COLO668 (cell line): ENCODE results near the gene CPD.
"Not testable (repeated sequence)": the region's sequence is repeated elsewhere in the genome, so short reads cannot be mapped to it uniquely, and the experiment has no call there.

Experiments
- DNase-seq: peaks from one replicate; lab custom pipeline; 2025; ENCODE audit not compliant: unreplicated experiment; lab: John Stamatoyannopoulos, UW

CPD gene

DNA sequence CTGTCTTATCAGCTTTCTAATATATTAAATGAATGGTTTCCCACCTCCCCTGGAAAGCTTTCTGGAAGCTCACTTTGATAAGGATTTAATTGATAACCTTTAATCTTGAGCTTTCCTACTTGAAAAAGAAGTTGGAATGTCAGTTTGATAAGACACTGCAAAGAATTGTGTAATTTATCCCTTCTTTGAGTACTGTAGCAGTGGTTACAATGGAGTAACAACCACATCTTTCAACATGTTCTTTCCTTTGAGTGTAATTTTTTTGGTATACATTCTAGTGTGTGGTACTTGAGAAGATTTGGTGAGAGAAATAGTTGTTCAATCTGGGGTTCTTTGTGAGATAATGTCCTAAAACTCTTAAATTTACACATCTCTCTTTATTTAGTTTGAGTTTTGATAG is 43.4 kb downstream of the CPD start:
- DNase-seq = no peak

- no peak for DNase-seq
These were observed 45.7 kb downstream of the CPD start for GRCh38 chr17:30424471-30424870.

GRCh38 chr17:30426292-30426691 is 47.6 kb downstream of the CPD start:
- DNase-seq = no peak

DNA sequence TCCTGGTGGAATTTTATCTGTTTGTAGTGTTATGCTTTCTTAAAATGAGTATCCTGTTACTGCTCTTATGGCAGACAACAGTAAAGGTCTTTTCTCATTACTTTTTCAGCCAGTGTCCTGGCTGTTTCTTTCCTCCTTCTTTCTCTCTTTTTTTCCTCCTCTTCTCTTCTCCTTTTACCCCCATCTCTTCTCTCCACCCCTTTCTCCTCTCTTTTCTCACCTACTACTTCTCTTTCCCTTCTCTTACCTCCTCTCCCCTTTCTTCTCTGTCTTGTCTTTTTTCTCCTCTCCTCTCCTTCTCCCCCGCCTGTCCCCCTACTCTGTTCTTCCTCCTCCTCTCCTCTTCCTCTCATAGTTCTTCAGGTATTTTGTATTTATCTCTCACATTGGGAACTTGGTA is 48.9 kb downstream of the CPD start:
- no peak for DNase-seq

- no peak for DNase-seq
These were observed 50.4 kb downstream of the CPD start for GRCh38 chr17:30429155-30429554.

- peak; percentile 5 for DNase-seq
These were observed 54.8 kb downstream of the CPD start for GRCh38 chr17:30433514-30433913.

DNA sequence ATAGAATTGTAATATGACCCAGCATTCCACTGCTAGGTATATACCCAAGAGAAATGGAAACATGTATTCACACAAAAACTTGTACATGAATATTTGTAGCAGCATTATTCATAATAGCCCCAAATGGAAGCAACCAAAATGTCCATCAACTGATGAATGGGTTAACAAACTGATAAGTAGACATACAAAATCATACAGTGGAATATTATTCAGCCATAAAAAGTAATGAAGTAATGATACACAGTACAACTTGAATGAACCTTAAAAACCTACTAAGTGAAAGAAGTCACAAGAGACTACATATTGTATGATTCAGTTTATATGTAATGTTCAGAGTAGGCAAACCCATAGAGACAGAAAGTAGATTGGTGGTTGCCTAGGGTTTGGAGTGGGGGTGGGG is 58.0 kb downstream of the CPD start:
- DNase-seq = no peak

DNA sequence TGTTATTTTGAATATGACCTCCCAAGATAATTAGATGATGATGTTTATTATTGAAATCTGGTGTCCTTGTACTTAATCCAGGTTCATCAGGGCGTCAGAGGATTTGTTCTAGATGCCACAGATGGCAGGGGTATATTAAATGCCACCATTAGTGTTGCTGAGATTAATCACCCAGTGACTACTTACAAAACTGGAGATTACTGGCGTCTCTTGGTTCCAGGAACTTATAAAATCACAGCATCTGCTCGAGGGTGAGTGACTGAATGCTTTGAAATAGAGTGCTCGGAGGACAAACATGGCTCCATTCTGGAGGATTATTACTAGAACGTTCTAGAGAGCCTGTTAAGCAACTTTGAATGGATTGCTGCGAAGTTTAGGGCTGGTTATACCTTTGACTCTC is 65.0 kb downstream of the CPD start:
- DNase-seq = no peak

DNA sequence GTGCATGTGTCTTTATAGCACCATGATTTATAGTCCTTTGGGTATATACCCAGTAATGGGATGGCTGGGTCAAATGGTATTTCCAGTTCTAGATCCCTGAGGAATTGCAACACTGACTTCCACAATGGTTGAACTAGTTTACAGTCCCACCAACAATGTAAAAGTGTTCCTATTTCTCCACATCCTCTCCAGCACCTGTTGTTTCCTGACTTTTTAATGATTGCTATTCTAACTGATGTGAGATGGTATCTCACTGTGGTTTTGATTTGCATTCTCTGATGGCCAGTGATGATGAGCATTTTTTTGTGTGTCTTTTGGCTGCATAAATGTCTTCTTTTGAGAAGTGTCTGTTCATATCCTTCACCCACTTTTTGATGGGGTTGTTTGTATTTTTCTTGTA is 67.9 kb downstream of the CPD start:
- DNase-seq = not testable (repeated sequence)

DNA sequence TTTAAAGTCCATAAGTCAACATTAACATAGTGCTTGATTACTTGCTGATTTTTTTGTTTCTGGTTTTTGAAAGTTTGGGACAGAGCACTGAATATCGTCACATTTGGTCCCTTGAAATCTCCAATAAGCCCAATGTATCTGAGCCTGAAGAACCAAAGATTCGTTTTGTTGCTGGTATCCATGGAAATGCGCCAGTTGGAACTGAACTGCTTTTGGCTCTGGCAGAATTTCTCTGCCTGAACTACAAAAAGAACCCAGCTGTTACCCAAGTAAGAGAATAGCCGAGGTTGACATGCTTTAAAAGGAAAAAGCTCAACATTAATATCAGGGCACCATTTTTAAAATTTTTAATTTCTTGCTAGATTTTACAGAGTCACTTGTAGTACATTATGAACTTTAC is 70.8 kb downstream of the CPD start:
- DNase-seq = no peak

DNA sequence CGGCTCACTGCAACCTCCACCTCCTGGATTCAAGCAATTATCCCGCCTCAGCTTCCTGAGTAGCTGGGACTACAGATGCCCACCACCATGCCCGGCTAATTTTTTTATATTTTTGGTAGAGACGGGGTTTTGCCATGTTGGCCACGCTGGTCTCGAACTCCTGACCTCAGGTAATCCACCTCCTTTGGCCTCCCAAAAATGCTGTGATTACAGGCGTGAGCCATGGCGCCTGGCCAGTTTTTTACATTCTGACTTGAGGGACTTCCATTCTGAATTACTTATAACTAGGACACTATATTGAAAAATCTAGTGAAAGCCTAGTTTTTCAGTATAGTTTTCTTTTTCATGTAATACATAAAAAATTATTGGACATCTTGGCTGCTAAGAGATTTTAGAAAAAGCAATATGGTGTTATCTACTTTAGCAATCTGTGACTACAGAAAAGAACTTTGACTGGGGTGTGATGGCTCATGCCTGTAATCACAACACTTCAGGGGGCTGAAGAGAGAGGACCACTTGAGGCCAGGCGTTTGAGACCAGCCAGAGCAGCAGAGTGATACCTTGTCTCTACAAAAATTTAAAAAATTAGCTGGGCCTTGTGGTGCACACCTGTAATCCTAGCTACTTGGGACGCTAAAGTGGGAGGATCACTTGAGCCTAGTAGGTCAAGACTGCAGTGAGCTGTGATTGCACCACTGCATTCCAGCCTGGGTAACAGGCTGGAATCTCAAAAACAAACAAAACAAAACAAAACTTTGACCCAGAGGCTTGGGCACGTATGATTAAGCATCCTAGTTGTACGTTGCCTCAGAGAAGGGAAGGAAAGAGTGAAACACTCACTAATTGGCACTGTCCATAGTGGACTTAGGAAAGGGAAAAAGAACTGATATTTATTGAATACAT is 71.6 kb downstream of the CPD start:
- DNase-seq = no peak

DNA sequence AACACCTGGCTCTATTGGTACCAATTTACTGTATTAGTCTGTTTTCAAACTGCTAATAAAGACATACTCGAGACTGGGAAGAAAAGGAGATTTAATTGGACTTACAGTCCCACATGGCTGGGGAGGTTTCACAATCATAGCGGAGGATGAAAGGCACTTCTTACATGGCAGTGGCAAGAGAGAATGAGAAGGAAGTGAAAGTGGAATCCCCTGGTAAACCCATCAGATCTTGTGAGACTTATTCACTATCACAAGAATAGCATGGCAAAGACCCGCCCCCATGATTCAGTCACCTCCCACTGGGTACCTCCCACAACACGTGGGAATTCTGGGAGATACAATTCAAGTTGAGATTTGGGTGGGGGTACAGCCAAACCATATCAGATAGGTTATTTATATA is 75.9 kb downstream of the CPD start:
- DNase-seq = no peak

DNA sequence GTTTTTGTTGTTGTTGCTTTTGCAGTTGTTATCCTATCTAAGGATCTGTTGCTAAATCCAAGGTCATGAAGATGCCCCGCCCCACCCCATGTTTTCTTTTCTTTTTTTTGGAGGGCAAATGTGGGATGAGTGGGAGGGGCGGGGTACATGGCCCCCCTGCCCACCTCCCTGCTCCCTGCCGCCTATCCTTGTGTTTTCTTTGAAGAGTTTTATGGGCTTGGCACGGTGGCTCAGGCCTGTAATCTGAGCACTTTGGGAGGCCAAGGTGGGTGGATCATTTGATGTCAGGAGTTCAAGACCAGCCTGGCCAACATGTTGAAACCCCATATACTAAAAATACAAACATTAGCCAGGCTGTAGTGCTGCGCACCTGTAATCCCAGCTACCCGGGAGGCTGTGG is 79.6 kb downstream of the CPD start:
- no peak for DNase-seq

DNA sequence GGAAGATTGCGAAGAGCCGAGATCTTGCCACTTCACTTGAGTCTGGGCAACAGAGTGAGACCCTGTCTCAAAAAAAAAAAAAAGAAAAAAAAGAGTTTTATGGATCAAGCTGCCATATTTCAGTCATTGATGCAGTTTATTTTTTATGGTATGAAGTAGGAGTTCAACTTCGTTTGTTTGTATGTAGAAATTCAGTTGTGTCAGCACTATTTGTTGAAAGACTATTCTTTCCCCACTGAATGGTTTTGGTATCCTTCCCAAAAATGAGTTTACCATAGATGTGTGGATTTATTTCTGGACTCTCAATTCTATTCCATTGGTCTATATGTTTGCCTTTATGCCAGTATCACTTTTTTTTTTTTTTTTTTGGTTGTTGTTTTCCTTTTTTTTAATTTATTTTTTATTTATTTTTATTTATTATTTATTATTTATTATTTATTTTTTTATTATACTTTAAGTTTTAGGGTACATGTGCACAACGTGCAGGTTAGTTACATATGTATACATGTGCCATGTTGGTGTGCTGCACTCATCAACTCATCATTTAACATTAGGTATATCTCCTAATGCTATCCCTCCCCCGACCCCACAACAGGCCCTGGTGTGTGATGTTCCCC is 80.2 kb downstream of the CPD start:
- not testable (repeated sequence) for DNase-seq

DNA sequence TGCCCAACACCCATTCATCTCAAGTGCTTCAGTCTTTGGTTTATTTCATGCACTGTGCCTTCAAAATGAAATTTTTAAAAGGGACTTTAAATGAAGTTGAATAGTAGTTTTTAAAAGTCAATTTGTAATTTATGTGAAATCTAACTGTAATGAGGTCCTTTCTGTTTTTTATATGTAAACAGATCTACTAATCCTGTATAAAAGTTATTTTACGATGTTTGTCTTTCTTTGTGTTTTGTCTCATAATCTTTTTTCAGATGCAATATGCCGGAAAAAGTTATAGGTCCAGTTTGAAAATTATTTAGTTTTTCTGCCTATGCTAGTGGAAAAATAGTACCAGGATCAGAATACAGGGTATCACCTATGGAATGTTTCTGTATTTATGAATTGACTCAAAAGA is 89.7 kb downstream of the CPD start:
- DNase-seq = no peak

DNA sequence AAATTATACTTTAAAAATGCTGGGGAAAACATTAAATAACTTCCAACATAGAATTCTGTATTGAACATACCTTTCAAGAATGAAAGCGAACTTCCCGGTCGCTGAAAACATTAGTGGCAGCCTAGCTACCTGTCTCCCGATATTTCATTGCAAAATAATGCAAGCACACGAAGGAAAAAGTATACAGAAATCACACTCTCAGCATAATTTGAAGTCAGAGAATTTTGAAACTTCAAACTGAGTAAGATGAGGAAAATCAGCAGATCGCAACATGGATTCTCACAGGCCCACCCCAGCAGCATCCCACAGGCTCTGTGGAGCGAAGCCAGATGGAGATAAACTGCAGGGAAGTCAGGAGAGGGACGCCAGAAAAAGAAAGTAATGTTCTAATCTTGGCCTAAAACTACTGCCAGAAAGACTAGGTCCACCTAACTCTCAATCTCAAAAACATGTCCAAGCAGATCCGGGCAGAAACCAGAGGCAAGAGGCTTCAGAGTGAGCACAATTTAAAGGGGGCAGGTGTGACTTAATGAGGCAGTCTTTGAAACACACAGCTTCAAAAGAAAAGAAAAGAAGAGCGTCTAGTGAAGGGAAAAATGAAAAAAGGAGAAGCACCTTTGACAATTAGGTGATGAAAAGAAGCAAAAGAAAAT is 93.6 kb downstream of the CPD start:
- DNase-seq = no peak

DNA sequence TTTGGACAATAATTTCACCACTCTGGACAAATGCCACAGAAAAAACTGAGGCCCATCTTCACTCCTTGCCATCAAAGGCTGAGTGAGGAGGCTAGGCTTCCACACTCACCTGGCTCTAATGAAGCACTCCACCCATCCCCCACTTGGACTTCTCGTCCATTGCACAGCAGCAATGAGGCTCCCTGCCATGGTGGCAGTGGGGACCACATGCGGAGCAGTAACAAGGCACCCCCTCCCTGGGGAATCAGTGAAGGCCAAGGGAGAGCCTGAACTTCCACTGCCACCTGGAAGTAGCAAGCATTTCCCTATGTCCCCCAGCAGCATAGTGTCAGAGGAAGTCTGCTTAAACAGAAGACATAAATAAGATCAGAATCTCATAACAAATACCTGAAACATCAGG is 96.5 kb downstream of the CPD start:
- DNase-seq = no peak

- no peak for DNase-seq
These were observed 98.0 kb downstream of the CPD start for GRCh38 chr17:30476726-30477082.

DNA sequence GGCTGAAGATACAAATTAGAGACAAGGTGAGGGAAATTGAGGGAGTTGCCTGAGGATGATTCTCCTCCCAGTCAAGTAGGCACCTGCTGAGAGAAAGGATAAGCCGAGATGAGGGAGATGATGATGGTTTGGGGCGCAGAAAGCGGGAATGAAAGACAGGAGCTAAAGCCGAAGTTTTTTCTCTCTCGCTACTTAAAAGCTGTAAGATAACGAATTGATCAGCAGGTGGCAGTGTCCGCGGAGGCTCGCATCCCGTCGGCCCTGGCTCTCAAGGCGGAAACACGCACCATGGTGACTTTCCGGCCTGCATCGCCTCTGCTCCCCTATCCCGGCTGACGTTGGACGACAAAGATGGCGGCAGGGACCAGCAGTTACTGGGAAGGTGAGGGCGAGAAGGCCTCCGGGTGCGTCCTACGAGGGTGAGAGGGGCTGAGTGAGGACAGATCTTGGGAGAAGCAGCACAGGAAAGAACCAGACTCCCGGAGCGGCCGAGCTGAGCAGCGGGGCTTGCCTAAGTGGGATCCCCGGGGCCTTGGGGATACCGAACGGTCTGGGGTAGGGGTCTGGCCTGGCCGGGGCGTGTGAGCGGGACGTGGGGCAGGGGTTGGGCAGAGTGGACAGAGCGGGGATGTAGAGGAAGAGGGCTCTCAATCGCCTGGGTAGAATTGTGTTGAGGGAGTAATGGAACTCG is 98.5 kb downstream of the CPD start, which contains the start of gene GOSR1:
Gene GOSR1 (plus strand): TSS at position 326 of the 691 bp plus-strand sequence. CDS start 26 bp downstream, at position 352.
- peak; percentile 89 for DNase-seq

- no peak for DNase-seq
These were observed 99.0 kb downstream of the CPD start for GRCh38 chr17:30477774-30478115.

GRCh38 chr17:30482555-30482954 is 103.8 kb downstream of the CPD start:
- DNase-seq = no peak

GRCh38 chr17:30483159-30483558 is 104.4 kb downstream of the CPD start:
- DNase-seq = no peak
